ENCODE measurements around the gene SGMS1. TPM values are rescaled to one million over a fixed set of nuclear protein-coding genes. Genes with fewer than 3 reads are reported as not detected.

The SGMS1 gene
- total RNA-seq, 1 donor = 68.0 TPM

DNA sequence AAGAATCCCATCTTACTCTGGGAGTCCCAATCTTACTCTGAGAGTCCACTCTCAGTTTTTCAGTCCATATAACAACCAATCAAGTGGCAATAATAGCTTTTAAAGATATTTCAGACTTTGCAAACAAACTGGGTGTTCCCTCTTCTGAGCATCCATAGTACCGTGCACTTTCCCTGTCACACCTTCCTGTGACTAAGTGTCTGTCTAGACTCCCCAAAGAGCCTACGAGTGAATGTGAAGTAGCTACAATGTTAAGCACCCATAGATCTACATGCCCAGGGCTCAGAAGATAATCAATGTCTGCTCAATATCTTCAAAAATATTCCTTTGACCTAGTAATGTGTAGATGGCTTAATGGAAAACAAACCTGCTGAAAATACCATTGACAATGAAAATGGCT lies 276.8 kb downstream of the SGMS1 start:
- H3K79me2 ChIP-seq (ENCODE audit: insufficient read depth, low read length) = peaks cover 45% of the 10 kb centered on the region
- TF ChIP-seq, protein P1, sequence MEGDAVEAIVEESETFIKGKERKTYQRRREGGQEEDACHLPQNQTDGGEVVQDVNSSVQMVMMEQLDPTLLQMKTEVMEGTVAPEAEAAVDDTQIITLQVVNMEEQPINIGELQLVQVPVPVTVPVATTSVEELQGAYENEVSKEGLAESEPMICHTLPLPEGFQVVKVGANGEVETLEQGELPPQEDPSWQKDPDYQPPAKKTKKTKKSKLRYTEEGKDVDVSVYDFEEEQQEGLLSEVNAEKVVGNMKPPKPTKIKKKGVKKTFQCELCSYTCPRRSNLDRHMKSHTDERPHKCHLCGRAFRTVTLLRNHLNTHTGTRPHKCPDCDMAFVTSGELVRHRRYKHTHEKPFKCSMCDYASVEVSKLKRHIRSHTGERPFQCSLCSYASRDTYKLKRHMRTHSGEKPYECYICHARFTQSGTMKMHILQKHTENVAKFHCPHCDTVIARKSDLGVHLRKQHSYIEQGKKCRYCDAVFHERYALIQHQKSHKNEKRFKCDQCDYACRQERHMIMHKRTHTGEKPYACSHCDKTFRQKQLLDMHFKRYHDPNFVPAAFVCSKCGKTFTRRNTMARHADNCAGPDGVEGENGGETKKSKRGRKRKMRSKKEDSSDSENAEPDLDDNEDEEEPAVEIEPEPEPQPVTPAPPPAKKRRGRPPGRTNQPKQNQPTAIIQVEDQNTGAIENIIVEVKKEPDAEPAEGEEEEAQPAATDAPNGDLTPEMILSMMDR (IDR thresholded peaks at IDR 0.05; ENCODE audit: extremely low read depth, low read depth, low read length) = no peak

DNA sequence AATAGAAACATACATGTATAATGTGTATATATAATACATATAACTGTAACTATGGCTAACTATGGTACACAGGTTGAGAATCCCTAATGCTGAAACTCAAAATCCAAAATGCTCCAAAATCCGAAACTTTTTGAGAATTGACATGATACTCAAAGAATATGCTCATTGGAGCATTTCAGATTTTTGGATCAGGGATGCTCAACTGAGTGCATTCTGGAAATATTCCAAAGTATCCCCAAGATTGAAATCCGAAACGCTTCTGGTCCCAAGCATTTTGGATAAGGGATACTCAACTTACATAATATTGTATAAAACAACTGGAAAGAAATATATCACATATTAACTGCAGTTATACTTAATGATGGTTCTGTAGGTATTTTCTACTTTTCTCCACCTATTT lies 278.2 kb downstream of the SGMS1 start:
- H3K9me3 ChIP-seq (ENCODE audit: low read depth, low read length) = no peaks in the 10 kb centered on the region
- TF ChIP-seq, protein P1 (IDR thresholded peaks at IDR 0.05; ENCODE audit: extremely low read depth, low read depth, low read length) = no peak
- H2AFZ ChIP-seq (ENCODE audit: low read length) = no peak overlapping the region
- no peak overlapping the region for H3K27ac ChIP-seq (ENCODE audit: low read depth, low read length)
- peaks cover 21% of the 10 kb centered on the region for H4K20me1 ChIP-seq (ENCODE audit: insufficient read depth, low read length)
- peaks cover 41% of the 10 kb centered on the region for H3K79me2 ChIP-seq (ENCODE audit: insufficient read depth, low read length)
- peaks cover 18% of the 10 kb centered on the region for H3K36me3 ChIP-seq (ENCODE audit: insufficient read depth, low read length)
- no peak overlapping the region for H3K4me2 ChIP-seq (ENCODE audit: insufficient read depth, low read length)
- no peak overlapping the region for H3K4me3 ChIP-seq (ENCODE audit: insufficient read depth, low read length)
- no peaks in the 10 kb centered on the region for H3K4me1 ChIP-seq (ENCODE audit: insufficient read depth, low read length)
- H3K27me3 ChIP-seq (ENCODE audit: insufficient read depth, low read length) = no peaks in the 10 kb centered on the region
- no peak for DNase-seq (ENCODE audit: insufficient read length, low spot score, missing footprints)

More for the DNA sequence above, 276.8 kb downstream of the SGMS1 start:
- no peaks in the 10 kb centered on the region for H3K9me3 ChIP-seq (ENCODE audit: low read depth, low read length)
- no peak overlapping the region for H3K4me2 ChIP-seq (ENCODE audit: insufficient read depth, low read length)
- DNase-seq (ENCODE audit: insufficient read length, low spot score, missing footprints) = no peak
- no peak overlapping the region for H2AFZ ChIP-seq (ENCODE audit: low read length)
- no peaks in the 10 kb centered on the region for H3K27me3 ChIP-seq (ENCODE audit: insufficient read depth, low read length)
- H3K36me3 ChIP-seq (ENCODE audit: insufficient read depth, low read length) = peaks cover 18% of the 10 kb centered on the region
- no peaks in the 10 kb centered on the region for H3K4me1 ChIP-seq (ENCODE audit: insufficient read depth, low read length)
- H3K4me3 ChIP-seq (ENCODE audit: insufficient read depth, low read length) = no peak overlapping the region
- no peak overlapping the region for H3K27ac ChIP-seq (ENCODE audit: low read depth, low read length)
- peaks cover 21% of the 10 kb centered on the region for H4K20me1 ChIP-seq (ENCODE audit: insufficient read depth, low read length)

DNA sequence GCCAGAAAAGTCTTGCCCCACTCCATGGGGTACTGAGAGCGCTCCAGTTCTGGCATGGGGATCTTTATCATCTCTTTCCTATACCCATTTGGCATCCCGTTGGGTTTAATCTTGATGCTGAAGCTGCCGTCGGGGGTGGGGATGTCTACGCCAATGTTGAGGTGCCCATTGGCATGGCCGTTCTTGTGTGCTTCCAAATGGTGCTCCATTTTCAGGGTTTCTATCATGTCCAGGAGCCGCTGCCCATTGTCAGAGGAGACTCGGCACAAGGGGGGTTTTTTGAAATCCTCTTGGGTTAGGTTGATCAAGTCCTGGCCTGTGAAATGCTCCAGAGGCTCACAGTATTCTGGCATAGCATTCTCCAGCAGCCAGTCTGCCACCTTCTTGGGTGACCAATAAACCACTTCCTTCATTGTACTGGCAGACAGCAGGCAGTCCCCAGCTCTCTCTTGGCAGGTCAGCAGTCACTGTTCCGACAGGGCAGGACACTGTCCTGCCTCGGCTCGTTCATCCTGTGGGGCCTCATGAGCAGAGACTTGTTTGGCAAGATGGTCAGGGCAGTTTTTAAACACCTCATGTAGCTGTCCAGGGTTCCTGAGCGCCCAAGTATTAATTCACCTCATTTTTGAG lies 279.9 kb downstream of the SGMS1 start:
- Histone ChIP-seq H4K20me1 (ENCODE audit: insufficient read depth, low read length) (peaks cover 18% of the 10 kb centered on the region), H3K79me2 (ENCODE audit: insufficient read depth, low read length) (peaks cover 32% of the 10 kb centered on the region), H3K27me3 (ENCODE audit: insufficient read depth, low read length) (no peaks in the 10 kb centered on the region), H3K4me1 (ENCODE audit: insufficient read depth, low read length) (no peaks in the 10 kb centered on the region), H3K27ac (ENCODE audit: low read depth, low read length) (no peak overlapping the region), H3K4me2 (ENCODE audit: insufficient read depth, low read length) (no peak overlapping the region), H3K4me3 (ENCODE audit: insufficient read depth, low read length) (no peak overlapping the region), H3K9me3 (ENCODE audit: low read depth, low read length) (no peaks in the 10 kb centered on the region), H2AFZ (ENCODE audit: low read length) (no peak overlapping the region), H3K36me3 (ENCODE audit: insufficient read depth, low read length) (peaks cover 18% of the 10 kb centered on the region)
- DNase-seq (ENCODE audit: insufficient read length, low spot score, missing footprints) = no peak
- TF ChIP-seq, protein P1 (IDR thresholded peaks at IDR 0.05; ENCODE audit: extremely low read depth, low read depth, low read length) = no peak

DNA sequence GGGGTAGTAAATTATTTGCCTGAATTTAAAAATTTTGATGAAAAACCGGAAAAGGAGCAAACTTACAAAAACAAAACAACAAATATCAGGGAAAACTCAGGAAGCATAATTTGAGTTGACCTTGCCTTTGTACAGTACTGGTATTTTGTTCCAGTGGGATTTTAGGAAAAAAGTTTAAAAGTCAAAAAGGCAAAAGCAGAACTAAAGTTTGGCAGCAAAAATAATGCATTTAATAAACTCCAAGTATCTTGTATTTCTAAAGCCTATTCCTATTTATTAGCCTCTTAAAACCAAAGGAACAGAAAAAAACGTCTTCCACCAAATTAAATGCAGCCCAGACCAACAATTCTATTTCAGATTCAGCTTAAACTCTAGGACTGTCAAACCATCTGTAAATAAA lies 281.8 kb downstream of the SGMS1 start:
- no peak overlapping the region for H3K4me3 ChIP-seq (ENCODE audit: insufficient read depth, low read length)
- H3K4me1 ChIP-seq (ENCODE audit: insufficient read depth, low read length) = no peaks in the 10 kb centered on the region
- no peak overlapping the region for H3K4me2 ChIP-seq (ENCODE audit: insufficient read depth, low read length)
- no peak overlapping the region for H2AFZ ChIP-seq (ENCODE audit: low read length)
- H3K27ac ChIP-seq (ENCODE audit: low read depth, low read length) = no peak overlapping the region
- DNase-seq (ENCODE audit: insufficient read length, low spot score, missing footprints) = no peak
- H3K9me3 ChIP-seq (ENCODE audit: low read depth, low read length) = no peaks in the 10 kb centered on the region
- H3K27me3 ChIP-seq (ENCODE audit: insufficient read depth, low read length) = no peaks in the 10 kb centered on the region
- TF ChIP-seq, protein P1 (IDR thresholded peaks at IDR 0.05; ENCODE audit: extremely low read depth, low read depth, low read length) = no peak
- H3K36me3 ChIP-seq (ENCODE audit: insufficient read depth, low read length) = peaks cover 18% of the 10 kb centered on the region
- H4K20me1 ChIP-seq (ENCODE audit: insufficient read depth, low read length) = peaks cover 13% of the 10 kb centered on the region
- peaks cover 21% of the 10 kb centered on the region for H3K79me2 ChIP-seq (ENCODE audit: insufficient read depth, low read length)
